Loucy (cell line): Measurements from ENCODE around the gene NUP88.

Experiments used
- H2AFZ ChIP-seq: fragments of 200-600 bp; sonication (generic); 2 replicates; pipeline ENCODE4 v1.6.0; 2016; ENCODE audit warnings: antibody characterized with exemption, mild to moderate bottlenecking, low read length, moderate library complexity
- H3F3A ChIP-seq: fragments of 200-600 bp; 2 replicates; pipeline ENCODE4 v1.6.0; 2016; ENCODE audit warnings: antibody characterized with exemption, low read depth, mild to moderate bottlenecking
- H3K27me3 ChIP-seq: fragments of 200-600 bp; sonication (generic); 2 replicates; pipeline ENCODE4 v1.6.1; 2014; ENCODE audit warnings: low read length, mild to moderate bottlenecking; ENCODE audit not compliant: insufficient read depth, poor library complexity, severe bottlenecking
- H3K36me3 ChIP-seq: fragments of 200-600 bp; sonication (generic); 2 replicates; pipeline ENCODE4 v1.6.1; 2016; ENCODE audit warnings: low read length; ENCODE audit not compliant: insufficient read depth
- H3K4me1 ChIP-seq: fragments of 200-600 bp; sonication (generic); 2 replicates; pipeline ENCODE4 v1.5.1; 2014; ENCODE audit warnings: low read length, mild to moderate bottlenecking; ENCODE audit not compliant: insufficient read depth, poor library complexity, severe bottlenecking
- H3K4me2 ChIP-seq: fragments of 200-600 bp; sonication (generic); 2 replicates; pipeline ENCODE4 v1.6.0; 2014; ENCODE audit warnings: antibody characterized with exemption, low read length, low read depth, mild to moderate bottlenecking; ENCODE audit not compliant: poor library complexity, severe bottlenecking
- H3K4me3 ChIP-seq: fragments of 200-600 bp; sonication (generic); 2 replicates; pipeline ENCODE4 v1.5.1; 2014; ENCODE audit warnings: low read length, mild to moderate bottlenecking, mixed read lengths; ENCODE audit not compliant: poor library complexity, severe bottlenecking
- H3K79me2 ChIP-seq: fragments of 200-600 bp; sonication (generic); 2 replicates; pipeline ENCODE4 v1.6.1; 2014; ENCODE audit warnings: low read length; ENCODE audit not compliant: insufficient read depth
- H3K9ac ChIP-seq: fragments of 200-600 bp; sonication (generic); 2 replicates; pipeline ENCODE4 v1.6.0; 2014; ENCODE audit warnings: mild to moderate bottlenecking, low read depth, low read length, moderate library complexity; ENCODE audit not compliant: poor library complexity, severe bottlenecking
- H3K9me2 ChIP-seq: fragments of 200-600 bp; sonication (generic); replicated peaks from 2 replicates; pipeline ENCODE4 v1.6.1; 2016; ENCODE audit warnings: low read depth, low read length, mixed read lengths
- H3K9me3 ChIP-seq: fragments of 200-600 bp; sonication (generic); 2 replicates; pipeline ENCODE4 v1.6.1; 2014; ENCODE audit warnings: mild to moderate bottlenecking, antibody characterized with exemption, low read length, low read depth; ENCODE audit not compliant: insufficient read depth
- H4K20me1 ChIP-seq: fragments of 200-600 bp; sonication (generic); 2 replicates; pipeline ENCODE4 v1.6.0; 2014; ENCODE audit warnings: antibody characterized with exemption, low read length, mild to moderate bottlenecking; ENCODE audit not compliant: insufficient read depth, poor library complexity, severe bottlenecking
- CTCF ChIP-seq: fragments of 200-600 bp; sonication (generic); conservative IDR thresholded peaks from 2 replicates; pipeline ENCODE4 v1.5.1; 2014; ENCODE audit warnings: mild to moderate bottlenecking, antibody characterized with exemption, low read length
- EZH2phosphoT487 ChIP-seq: fragments of 200-600 bp; IDR thresholded peaks from 2 replicates; pipeline ENCODE4 v1.6.1; 2018; ENCODE audit warnings: antibody characterized with exemption, mild to moderate bottlenecking, moderate library complexity, borderline replicate concordance

Gene NUP88

GRCh38 chr17:5444209-5444608, 24.7 kb upstream of the NUP88 start:
- Histone ChIP-seq H3F3A (peaks cover 5% of the 10 kb centered on the region; the same call in 1 of the 2 replicates), H3K9me2 (no peaks in the 10 kb centered on the region), H4K20me1 (no peaks in the 10 kb centered on the region), H3K36me3 (peaks cover 65% of the 10 kb centered on the region; the same call in 1 of the 2 replicates), H2AFZ (no peak overlapping the region), H3K9me3 (no peaks in the 10 kb centered on the region), H3K4me2 (no peak overlapping the region), H3K4me3 (no peak overlapping the region), H3K79me2 (no peaks in the 10 kb centered on the region), H3K27me3 (no peaks in the 10 kb centered on the region), H3K4me1 (peaks cover 4% of the 10 kb centered on the region), H3K9ac (no peak overlapping the region)
- TF ChIP-seq CTCF (no peak), EZH2phosphoT487 (no peak)

- H3K36me3 ChIP-seq, result peaks cover 60% of the 10 kb centered on the region; the same call in 1 of the 2 replicates
- H3K4me2 ChIP-seq, result no peak overlapping the region
- H3K9me3 ChIP-seq, result no peaks in the 10 kb centered on the region
- H3K27me3 ChIP-seq, result no peaks in the 10 kb centered on the region
- H4K20me1 ChIP-seq, result no peaks in the 10 kb centered on the region
- TF ChIP-seq EZH2phosphoT487 (no peak), CTCF (no peak)
- H3F3A ChIP-seq, result peaks cover 2% of the 10 kb centered on the region; the same call in 1 of the 2 replicates
- H3K4me1 ChIP-seq, result peaks cover 4% of the 10 kb centered on the region
- H3K79me2 ChIP-seq, result peaks cover 1% of the 10 kb centered on the region
- no peak overlapping the region for H2AFZ ChIP-seq
- no peaks in the 10 kb centered on the region for H3K9me2 ChIP-seq
- no peak overlapping the region for H3K4me3 ChIP-seq
- no peak overlapping the region for H3K9ac ChIP-seq
These were observed 24.3 kb upstream of the NUP88 start for GRCh38 chr17:5443728-5444127.

GRCh38 chr17:5439446-5439764, 19.9 kb upstream of the NUP88 start:
- no peaks in the 10 kb centered on the region for H3K27me3 ChIP-seq
- peak overlapping the region; percentile 94 for H3K9ac ChIP-seq
- peaks cover 42% of the 10 kb centered on the region for H3K79me2 ChIP-seq
- TF ChIP-seq CTCF, result 0 out of 2 replicates have a peak, but pooled peaks have one; percentile 19
- TF ChIP-seq EZH2phosphoT487, result no peak
- H3K9me3 ChIP-seq, result no peaks in the 10 kb centered on the region
- H4K20me1 ChIP-seq, result peaks cover 37% of the 10 kb centered on the region
- peaks cover 32% of the 10 kb centered on the region for H3K4me1 ChIP-seq
- H3K36me3 ChIP-seq, result peaks cover 39% of the 10 kb centered on the region; the same call in 1 of the 2 replicates
- peak overlapping the region; percentile 47 for H3K4me3 ChIP-seq
- H3K4me2 ChIP-seq, result peak overlapping the region; percentile 66
- H2AFZ ChIP-seq, result peak overlapping the region; percentile 72
- no peaks in the 10 kb centered on the region for H3F3A ChIP-seq
- H3K9me2 ChIP-seq, result no peaks in the 10 kb centered on the region
